Neuron (in vitro differentiated cells): ENCODE measurements around the gene PLEKHM3.

ENCODE experiments used
- H2AFZ ChIP-seq: one replicate; pipeline ENCODE4 v1.6.1; 2013; ENCODE audit warnings: low read depth, mild to moderate bottlenecking, inconsistent platforms, low read length, moderate library complexity
- H3K27me3 ChIP-seq: one replicate; pipeline ENCODE4 v1.6.1; 2013; ENCODE audit warnings: low read length; ENCODE audit not compliant: insufficient read depth
- H3K36me3 ChIP-seq: one replicate; pipeline ENCODE4 v1.6.1; 2013; ENCODE audit warnings: low read length; ENCODE audit not compliant: insufficient read depth
- H3K4me1 ChIP-seq: one replicate; pipeline ENCODE4 v1.6.1; 2013; ENCODE audit warnings: low read length; ENCODE audit not compliant: insufficient read depth
- H3K4me3 ChIP-seq: 2 replicates; pipeline ENCODE4 v1.5.1; 2013; ENCODE audit warnings: mild to moderate bottlenecking, low read length, moderate library complexity
- H3K9me3 ChIP-seq: one replicate; pipeline ENCODE4 v1.6.1; 2013; ENCODE audit warnings: low read length

Gene PLEKHM3

GRCh38 chr2:208047840-208048239 lies 22.5 kb upstream of the PLEKHM3 start:
- no peak overlapping the region for H3K4me3 ChIP-seq
- H2AFZ ChIP-seq, result no peak overlapping the region
- H3K9me3 ChIP-seq, result no peaks in the 10 kb centered on the region
- no peaks in the 10 kb centered on the region for H3K36me3 ChIP-seq
- H3K27me3 ChIP-seq, result no peaks in the 10 kb centered on the region
- H3K4me1 ChIP-seq, result peaks cover 5% of the 10 kb centered on the region

- H3K4me1 ChIP-seq, result peaks cover 5% of the 10 kb centered on the region
- H2AFZ ChIP-seq, result no peak overlapping the region
- H3K27me3 ChIP-seq, result no peaks in the 10 kb centered on the region
- no peaks in the 10 kb centered on the region for H3K36me3 ChIP-seq
- no peaks in the 10 kb centered on the region for H3K9me3 ChIP-seq
- H3K4me3 ChIP-seq, result no peak overlapping the region
Measured at GRCh38 chr2:208046686-208047085, 21.4 kb upstream of the PLEKHM3 start.

GRCh38 chr2:208042450-208042849 lies 17.1 kb upstream of the PLEKHM3 start:
- peaks cover 5% of the 10 kb centered on the region for H3K4me1 ChIP-seq
- no peak overlapping the region for H2AFZ ChIP-seq
- H3K36me3 ChIP-seq, result no peaks in the 10 kb centered on the region
- no peaks in the 10 kb centered on the region for H3K27me3 ChIP-seq
- H3K9me3 ChIP-seq, result no peaks in the 10 kb centered on the region
- H3K4me3 ChIP-seq, result no peak overlapping the region

- Histone ChIP-seq H2AFZ (no peak overlapping the region), H3K9me3 (no peaks in the 10 kb centered on the region), H3K27me3 (no peaks in the 10 kb centered on the region), H3K4me1 (peaks cover 5% of the 10 kb centered on the region), H3K36me3 (no peaks in the 10 kb centered on the region), H3K4me3 (no peak overlapping the region)
Measured at GRCh38 chr2:208042041-208042440, 16.7 kb upstream of the PLEKHM3 start.

- Histone ChIP-seq H3K4me3 (no peak overlapping the region), H3K9me3 (no peaks in the 10 kb centered on the region), H3K4me1 (peaks cover 5% of the 10 kb centered on the region), H3K27me3 (no peaks in the 10 kb centered on the region), H3K36me3 (no peaks in the 10 kb centered on the region), H2AFZ (no peak overlapping the region)
Measured at GRCh38 chr2:208040199-208041171, 15.2 kb upstream of the PLEKHM3 start.

GRCh38 chr2:208039376-208040110 lies 14.2 kb upstream of the PLEKHM3 start:
- H3K4me3 ChIP-seq, result no peak overlapping the region
- no peak overlapping the region for H2AFZ ChIP-seq

GRCh38 chr2:208037564-208038487 lies 12.5 kb upstream of the PLEKHM3 start:
- Histone ChIP-seq H2AFZ (no peak overlapping the region), H3K36me3 (no peaks in the 10 kb centered on the region), H3K9me3 (no peaks in the 10 kb centered on the region), H3K4me3 (no peak overlapping the region), H3K27me3 (no peaks in the 10 kb centered on the region), H3K4me1 (peaks cover under 1% of the 10 kb centered on the region)

More at GRCh38 chr2:208039376-208040110, 14.2 kb upstream of the PLEKHM3 start:
- Histone ChIP-seq H3K9me3 (no peaks in the 10 kb centered on the region), H3K27me3 (no peaks in the 10 kb centered on the region), H3K36me3 (no peaks in the 10 kb centered on the region), H3K4me1 (peaks cover 5% of the 10 kb centered on the region)

- Histone ChIP-seq H3K4me3 (no peak overlapping the region), H3K36me3 (no peaks in the 10 kb centered on the region), H3K9me3 (no peaks in the 10 kb centered on the region), H2AFZ (no peak overlapping the region), H3K27me3 (no peaks in the 10 kb centered on the region), H3K4me1 (no peaks in the 10 kb centered on the region)
Measured at GRCh38 chr2:208036357-208036756, 11.0 kb upstream of the PLEKHM3 start.

- Histone ChIP-seq H3K4me1 (no peaks in the 10 kb centered on the region), H3K36me3 (no peaks in the 10 kb centered on the region), H3K27me3 (no peaks in the 10 kb centered on the region), H2AFZ (no peak overlapping the region), H3K4me3 (no peak overlapping the region), H3K9me3 (no peaks in the 10 kb centered on the region)
Measured at GRCh38 chr2:208034503-208035140, 9.3 kb upstream of the PLEKHM3 start.

- H3K9me3 ChIP-seq, result no peaks in the 10 kb centered on the region
- H3K4me3 ChIP-seq, result no peak overlapping the region
- H3K27me3 ChIP-seq, result no peaks in the 10 kb centered on the region
- H3K36me3 ChIP-seq, result no peaks in the 10 kb centered on the region
- H2AFZ ChIP-seq, result no peak overlapping the region
- no peaks in the 10 kb centered on the region for H3K4me1 ChIP-seq
Measured at GRCh38 chr2:208033701-208034502, 8.6 kb upstream of the PLEKHM3 start.

- no peak overlapping the region for H3K4me3 ChIP-seq
- no peaks in the 10 kb centered on the region for H3K27me3 ChIP-seq
- H2AFZ ChIP-seq, result no peak overlapping the region
- H3K4me1 ChIP-seq, result no peaks in the 10 kb centered on the region
- H3K9me3 ChIP-seq, result no peaks in the 10 kb centered on the region
- no peaks in the 10 kb centered on the region for H3K36me3 ChIP-seq
Measured at GRCh38 chr2:208031608-208032019, 6.3 kb upstream of the PLEKHM3 start.

- Histone ChIP-seq H2AFZ (peak overlapping the region; percentile 99), H3K4me3 (peak overlapping the region; percentile 81), H3K9me3 (no peaks in the 10 kb centered on the region), H3K36me3 (no peaks in the 10 kb centered on the region), H3K4me1 (peaks cover 8% of the 10 kb centered on the region), H3K27me3 (no peaks in the 10 kb centered on the region)
Measured at GRCh38 chr2:208025814-208026184, 472 bp upstream of the PLEKHM3 start.
